Glutamatergic neuron (in vitro differentiated cells): ENCODE measurements around the gene ABCA12. TPM values are rescaled to one million over a fixed set of nuclear protein-coding genes. Genes with fewer than 3 reads are reported as not detected.

Experiments
- DNase-seq: peaks from one replicate; pipeline ENCODE4 v3.0.0; 2022
- H3K27ac Mint-ChIP-seq: one replicate; pipeline ENCODE4 v1.8.0; 2020; ENCODE audit warnings: mild to moderate bottlenecking, mixed read lengths, inconsistent platforms; ENCODE audit not compliant: unreplicated experiment
- H3K27me3 Mint-ChIP-seq: one replicate; pipeline ENCODE4 v1.8.0; 2020; ENCODE audit warnings: mild to moderate bottlenecking, moderate library complexity, mixed read lengths, inconsistent platforms; ENCODE audit not compliant: unreplicated experiment
- H3K36me3 Mint-ChIP-seq: one replicate; pipeline ENCODE4 v1.8.0; 2020; ENCODE audit warnings: mild to moderate bottlenecking, mixed read lengths, inconsistent platforms; ENCODE audit not compliant: unreplicated experiment
- H3K4me1 Mint-ChIP-seq: one replicate; pipeline ENCODE4 v1.8.0; 2020; ENCODE audit warnings: mild to moderate bottlenecking, low read depth, mixed read lengths, inconsistent platforms; ENCODE audit not compliant: unreplicated experiment
- H3K4me3 Mint-ChIP-seq: one replicate; pipeline ENCODE4 v1.8.0; 2020; ENCODE audit warnings: mild to moderate bottlenecking, mixed read lengths, inconsistent platforms; ENCODE audit not compliant: unreplicated experiment
- H3K9me3 Mint-ChIP-seq: one replicate; pipeline ENCODE4 v1.8.0; 2020; ENCODE audit warnings: mild to moderate bottlenecking, moderate library complexity, mixed read lengths, inconsistent platforms; ENCODE audit not compliant: unreplicated experiment
- CTCF ChIP-seq: fragments of 200-600 bp; sonication (generic); IDR thresholded peaks from one replicate; pipeline ENCODE4 v1.5.0; 2021; ENCODE audit not compliant: partially characterized antibody, unreplicated experiment
- total RNA-seq: library from RNA; stranded (reverse); fragmentation: NEBNext Ultra II Directional; extraction: Animal tissue kit (Norgen Biotek cat#: 25700); gene quantifications from one replicate; pipeline ENCODE4 v1.2.1, GENCODE V29; 2021; ENCODE audit not compliant: unreplicated experiment

ABCA12 gene
- total RNA-seq, 1 donor from 2014 or later = 0.37 TPM

GRCh38 chr2:214904634-214905033, 233.8 kb downstream of the ABCA12 start:
- Mint-ChIP-seq H3K4me3 (no peak overlapping the region), H3K4me1 (peaks cover 5% of the 10 kb centered on the region), H3K27me3 (no peaks in the 10 kb centered on the region), H3K27ac (no peak overlapping the region), H3K36me3 (no peaks in the 10 kb centered on the region), H3K9me3 (no peaks in the 10 kb centered on the region)
- TF ChIP-seq CTCF = no peak
- no peak for DNase-seq

DNA sequence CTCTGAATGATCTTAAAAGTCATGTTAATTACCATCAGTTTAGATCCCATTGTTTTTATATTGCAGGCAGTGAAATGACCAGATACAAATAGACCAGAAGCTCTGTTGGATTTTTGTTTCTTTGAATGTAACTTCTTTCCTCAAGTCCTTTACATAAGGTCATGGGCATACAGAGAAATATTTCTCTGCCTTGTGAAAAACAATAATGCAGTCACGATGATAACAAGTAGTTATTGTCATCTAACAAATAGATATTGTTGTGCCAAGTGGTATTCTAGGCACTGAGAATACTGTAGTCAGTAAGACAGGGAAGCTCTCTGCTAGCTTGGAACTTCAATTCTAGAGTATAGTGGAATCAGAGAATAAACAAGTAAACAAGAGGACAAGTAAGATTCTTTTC, 234.2 kb downstream of the ABCA12 start:
- Mint-ChIP-seq H3K27ac (no peak overlapping the region), H3K27me3 (no peaks in the 10 kb centered on the region), H3K4me1 (peaks cover 5% of the 10 kb centered on the region), H3K36me3 (no peaks in the 10 kb centered on the region), H3K4me3 (no peak overlapping the region), H3K9me3 (no peaks in the 10 kb centered on the region)
- no peak for TF ChIP-seq CTCF
- DNase-seq = no peak

DNA sequence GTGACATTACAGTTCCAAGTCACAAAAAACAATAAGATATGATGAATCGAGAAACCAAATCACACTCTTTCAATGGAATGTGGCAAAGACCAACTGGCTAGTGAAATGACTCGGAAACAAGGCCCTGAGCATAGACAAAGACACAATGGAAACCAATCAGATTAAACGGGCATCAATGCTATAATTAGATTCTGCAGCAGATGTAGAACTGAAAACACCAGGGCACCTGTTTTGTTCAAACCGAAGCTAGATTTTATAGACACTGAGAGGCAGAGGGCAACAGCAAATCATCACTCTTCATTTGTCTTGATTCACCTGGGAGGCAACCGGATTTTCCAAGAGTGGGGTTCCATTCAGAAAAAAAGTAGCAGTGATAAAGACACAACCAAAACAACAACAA, 236.1 kb downstream of the ABCA12 start:
- Mint-ChIP-seq H3K27ac (peak overlapping the region; percentile 35), H3K4me1 (peaks cover 5% of the 10 kb centered on the region), H3K4me3 (no peak overlapping the region), H3K27me3 (no peaks in the 10 kb centered on the region), H3K9me3 (no peaks in the 10 kb centered on the region), H3K36me3 (no peaks in the 10 kb centered on the region)
- DNase-seq = no peak
- no peak for TF ChIP-seq CTCF

DNA sequence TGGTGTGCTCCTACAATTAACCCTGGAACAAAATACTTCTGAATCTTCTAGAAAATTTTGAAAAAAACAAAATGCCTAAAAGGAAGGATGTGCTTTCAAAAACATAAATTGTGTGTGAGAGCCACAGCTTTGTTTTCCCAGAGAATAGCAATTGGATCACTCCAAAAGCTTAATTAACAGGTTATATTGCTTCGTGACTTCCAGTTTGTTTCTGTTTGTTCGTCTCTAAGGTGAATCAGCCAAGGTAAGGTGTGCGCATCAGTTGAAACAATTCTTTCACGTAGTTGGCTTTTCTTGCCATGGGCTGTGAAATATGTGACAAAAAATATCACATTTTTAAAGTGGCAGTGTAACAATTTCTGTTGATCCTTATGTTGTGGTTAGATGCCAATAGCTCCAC, 238.7 kb downstream of the ABCA12 start:
- H3K27me3 Mint-ChIP-seq = no peaks in the 10 kb centered on the region
- TF ChIP-seq CTCF = no peak
- H3K9me3 Mint-ChIP-seq = no peaks in the 10 kb centered on the region
- no peak overlapping the region for H3K4me3 Mint-ChIP-seq
- H3K4me1 Mint-ChIP-seq = peaks cover 5% of the 10 kb centered on the region
- H3K36me3 Mint-ChIP-seq = no peaks in the 10 kb centered on the region
- no peak for DNase-seq
- H3K27ac Mint-ChIP-seq = no peak overlapping the region

DNA sequence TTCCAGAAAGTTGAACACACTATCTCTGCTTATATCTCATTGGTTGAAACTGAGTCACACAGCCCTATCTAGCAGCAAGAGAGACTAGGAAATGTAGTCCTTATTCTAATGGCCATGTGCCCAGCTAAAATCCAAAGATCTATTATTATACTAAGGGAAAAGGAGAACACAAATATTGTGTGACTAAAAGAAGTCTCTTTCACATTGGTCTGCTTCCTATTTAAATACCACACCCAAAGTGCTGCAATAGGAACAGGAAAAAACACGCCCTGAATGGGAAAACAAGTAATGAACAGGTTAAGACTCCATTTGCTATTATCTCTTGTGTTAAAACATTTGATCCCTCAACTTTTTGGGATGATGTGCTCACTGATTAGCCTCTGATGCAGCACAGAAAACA, 242.2 kb downstream of the ABCA12 start:
- H3K4me3 Mint-ChIP-seq = no peak overlapping the region
- no peaks in the 10 kb centered on the region for H3K36me3 Mint-ChIP-seq
- no peak for TF ChIP-seq CTCF
- DNase-seq = no peak
- no peaks in the 10 kb centered on the region for H3K4me1 Mint-ChIP-seq
- no peaks in the 10 kb centered on the region for H3K9me3 Mint-ChIP-seq
- H3K27ac Mint-ChIP-seq = no peak overlapping the region
- H3K27me3 Mint-ChIP-seq = no peaks in the 10 kb centered on the region
